Mesendoderm (in vitro differentiated cells): Measurements from ENCODE around the gene MYH10.

ENCODE experiments used
- DNase-seq: peaks from one replicate; pipeline ENCODE4 v3.0.0; 2013
- H2AK5ac ChIP-seq: 2 replicates; pipeline ENCODE4 v1.6.1; 2013; ENCODE audit warnings: low read length, inconsistent platforms
- H2BK120ac ChIP-seq: 2 replicates; pipeline ENCODE4 v1.6.1; 2013; ENCODE audit warnings: low read depth, mild to moderate bottlenecking, low read length, moderate library complexity, mixed read lengths
- H2BK15ac ChIP-seq: replicated peaks from 2 replicates; pipeline ENCODE4 v1.6.1; 2013; ENCODE audit warnings: low read depth, mild to moderate bottlenecking, moderate library complexity
- H2BK5ac ChIP-seq: 2 replicates; pipeline ENCODE4 v1.6.1; 2013; ENCODE audit warnings: low read length, inconsistent platforms
- H3K18ac ChIP-seq: 2 replicates; pipeline ENCODE4 v1.6.1; 2013; ENCODE audit warnings: mild to moderate bottlenecking, low read length, mixed read lengths
- H3K23ac ChIP-seq: one replicate; pipeline ENCODE4 v1.6.1; 2013; ENCODE audit warnings: low read length
- H3K27ac ChIP-seq: 2 replicates; pipeline ENCODE4 v1.5.1; 2013; ENCODE audit warnings: low read depth, mild to moderate bottlenecking, inconsistent platforms, low read length, moderate library complexity
- H3K27me3 ChIP-seq: 2 replicates; pipeline ENCODE4 v1.6.1; 2013; ENCODE audit warnings: low read length, control low read depth, mild to moderate bottlenecking, inconsistent platforms; ENCODE audit not compliant: insufficient read depth, poor library complexity
- H3K36me3 ChIP-seq: 2 replicates; pipeline ENCODE4 v1.6.1; 2013; ENCODE audit warnings: low read length, inconsistent platforms; ENCODE audit not compliant: control insufficient read depth, insufficient read depth
- H3K4ac ChIP-seq: one replicate; pipeline ENCODE4 v1.6.1; 2013; ENCODE audit warnings: low read depth, mild to moderate bottlenecking, low read length, moderate library complexity
- H3K4me1 ChIP-seq: 2 replicates; pipeline ENCODE4 v1.6.1; 2013; ENCODE audit warnings: low read depth, low read length, inconsistent platforms; ENCODE audit not compliant: control insufficient read depth
- H3K4me2 ChIP-seq: 2 replicates; pipeline ENCODE4 v1.6.1; 2013; ENCODE audit warnings: low read length
- H3K4me3 ChIP-seq: 2 replicates; pipeline ENCODE4 v1.5.1; 2013; ENCODE audit warnings: mild to moderate bottlenecking, low read length
- H3K56ac ChIP-seq: one replicate; pipeline ENCODE4 v1.6.1; 2013; ENCODE audit warnings: low read length
- H3K79me1 ChIP-seq: 2 replicates; pipeline ENCODE4 v1.6.1; 2013; ENCODE audit warnings: low read length, inconsistent platforms
- H3K79me2 ChIP-seq: 2 replicates; pipeline ENCODE4 v1.6.1; 2013; ENCODE audit warnings: mild to moderate bottlenecking, low read length; ENCODE audit not compliant: control insufficient read depth, insufficient read depth
- H3K9ac ChIP-seq: 2 replicates; pipeline ENCODE4 v1.6.1; 2013; ENCODE audit warnings: low read length, inconsistent platforms
- H4K5ac ChIP-seq: one replicate; pipeline ENCODE4 v1.6.1; 2013; ENCODE audit warnings: low read length
- H4K8ac ChIP-seq: one replicate; pipeline ENCODE4 v1.6.1; 2013; ENCODE audit warnings: low read depth, mild to moderate bottlenecking, control low read depth, low read length, moderate library complexity
- WGBS: extraction: QIAGEN DNeasy Blood & Tissue Kit; methylation state at CpG from one replicate; pipeline ENCODE4 v1.1.7; 2013; ENCODE audit warnings: low lambda C conversion rate, missing lambda C conversion rate; ENCODE audit not compliant: insufficient coverage; ENCODE audit errors: extremely low coverage; 5-methylcytosine and 5-hydroxymethylcytosine counted together

Gene MYH10

GRCh38 chr17:8459831-8460230 is 170.7 kb downstream of the MYH10 start:
- H3K4me1 ChIP-seq, result no peaks in the 10 kb centered on the region
- no CpG with 5 or more reads among the region's 3 CpGs for WGBS
- no peak overlapping the region for H2AK5ac ChIP-seq
- H3K18ac ChIP-seq, result no peak overlapping the region
- DNase-seq, result no peak
- peaks cover 3% of the 10 kb centered on the region for H3K79me2 ChIP-seq
- H3K79me1 ChIP-seq, result peaks cover 12% of the 10 kb centered on the region
- no peak overlapping the region for H3K4me2 ChIP-seq
- no peak overlapping the region for H3K56ac ChIP-seq
- H2BK120ac ChIP-seq, result no peak overlapping the region
- no peak overlapping the region for H3K27ac ChIP-seq
- no peak overlapping the region for H4K8ac ChIP-seq
- no peak overlapping the region for H2BK15ac ChIP-seq
- no peaks in the 10 kb centered on the region for H3K27me3 ChIP-seq
- no peak overlapping the region for H2BK5ac ChIP-seq
- no peak overlapping the region for H3K4me3 ChIP-seq
- H3K23ac ChIP-seq, result no peak overlapping the region
- H3K9ac ChIP-seq, result no peak overlapping the region
- no peak overlapping the region for H4K5ac ChIP-seq
- peaks cover 7% of the 10 kb centered on the region for H3K36me3 ChIP-seq
- no peak overlapping the region for H3K4ac ChIP-seq

DNA sequence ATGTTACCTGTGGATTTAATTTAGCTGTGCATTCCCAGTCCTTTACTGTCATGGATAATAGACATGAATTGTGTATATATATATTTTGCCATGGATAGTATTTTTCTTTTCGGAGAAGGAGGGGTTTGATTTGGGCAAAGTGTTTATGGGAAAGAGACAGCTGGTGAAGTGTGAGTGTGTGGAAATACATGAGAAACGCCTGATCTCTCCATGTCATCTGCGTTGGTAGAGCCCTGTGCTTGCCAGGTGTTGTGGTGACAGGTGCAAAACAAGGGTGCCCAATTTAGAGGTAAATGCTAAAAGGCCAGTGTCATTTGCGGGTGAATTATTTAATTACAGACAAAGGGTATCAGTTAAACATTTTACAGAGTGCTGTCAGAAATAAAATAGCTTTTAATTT is 171.4 kb downstream of the MYH10 start:
- no peak overlapping the region for H3K4me3 ChIP-seq
- H3K23ac ChIP-seq, result no peak overlapping the region
- no peak overlapping the region for H2BK15ac ChIP-seq
- DNase-seq, result no peak
- H3K56ac ChIP-seq, result no peak overlapping the region
- WGBS, result no CpG with 5 or more reads among the region's 4 CpGs
- no peak overlapping the region for H4K8ac ChIP-seq
- no peaks in the 10 kb centered on the region for H3K27me3 ChIP-seq
- no peak overlapping the region for H3K18ac ChIP-seq
- H3K36me3 ChIP-seq, result peaks cover 8% of the 10 kb centered on the region
- no peak overlapping the region for H3K4ac ChIP-seq
- H2AK5ac ChIP-seq, result no peak overlapping the region
- H3K4me1 ChIP-seq, result no peaks in the 10 kb centered on the region
- H2BK120ac ChIP-seq, result no peak overlapping the region
- H3K27ac ChIP-seq, result no peak overlapping the region
- H3K9ac ChIP-seq, result no peak overlapping the region
- H3K79me1 ChIP-seq, result peaks cover 8% of the 10 kb centered on the region
- no peak overlapping the region for H3K4me2 ChIP-seq
- no peak overlapping the region for H4K5ac ChIP-seq
- no peak overlapping the region for H2BK5ac ChIP-seq
- no peaks in the 10 kb centered on the region for H3K79me2 ChIP-seq

- no peak overlapping the region for H3K9ac ChIP-seq
- H3K27me3 ChIP-seq, result no peaks in the 10 kb centered on the region
- no peak overlapping the region for H2BK5ac ChIP-seq
- H2BK15ac ChIP-seq, result no peak overlapping the region
- H3K4me2 ChIP-seq, result no peak overlapping the region
- no peak overlapping the region for H3K4me3 ChIP-seq
- H2AK5ac ChIP-seq, result no peak overlapping the region
- no peak for DNase-seq
- H4K8ac ChIP-seq, result no peak overlapping the region
- no peak overlapping the region for H3K23ac ChIP-seq
- H3K18ac ChIP-seq, result no peak overlapping the region
- H3K79me1 ChIP-seq, result peaks cover 3% of the 10 kb centered on the region
- no CpG with 5 or more reads among the region's 6 CpGs for WGBS
- peaks cover 8% of the 10 kb centered on the region for H3K36me3 ChIP-seq
- no peak overlapping the region for H3K27ac ChIP-seq
- no peaks in the 10 kb centered on the region for H3K4me1 ChIP-seq
- H2BK120ac ChIP-seq, result no peak overlapping the region
- H4K5ac ChIP-seq, result no peak overlapping the region
- H3K4ac ChIP-seq, result no peak overlapping the region
- H3K79me2 ChIP-seq, result no peaks in the 10 kb centered on the region
- H3K56ac ChIP-seq, result no peak overlapping the region
These were observed 172.4 kb downstream of the MYH10 start for GRCh38 chr17:8458128-8458527.

- Histone ChIP-seq H3K79me2 (no peaks in the 10 kb centered on the region), H3K4me3 (no peak overlapping the region), H3K27me3 (no peaks in the 10 kb centered on the region), H2BK120ac (no peak overlapping the region), H3K18ac (no peak overlapping the region), H3K36me3 (peaks cover 3% of the 10 kb centered on the region), H3K56ac (no peak overlapping the region), H3K27ac (no peak overlapping the region), H3K79me1 (no peaks in the 10 kb centered on the region), H3K9ac (no peak overlapping the region), H3K4me1 (no peaks in the 10 kb centered on the region), H2BK5ac (no peak overlapping the region), H2AK5ac (no peak overlapping the region), H3K4me2 (no peak overlapping the region), H3K23ac (no peak overlapping the region), H4K8ac (no peak overlapping the region), H4K5ac (no peak overlapping the region), H3K4ac (no peak overlapping the region), H2BK15ac (no peak overlapping the region)
- no CpG with 5 or more reads among the region's 2 CpGs for WGBS
- DNase-seq, result no peak
These were observed 174.8 kb downstream of the MYH10 start for GRCh38 chr17:8455665-8456209.

GRCh38 chr17:8453326-8453725 is 177.2 kb downstream of the MYH10 start:
- WGBS, result no CpG with 5 or more reads among the region's 3 CpGs
- H2BK120ac ChIP-seq, result no peak overlapping the region
- H2AK5ac ChIP-seq, result no peak overlapping the region
- no peak overlapping the region for H2BK5ac ChIP-seq
- no peak overlapping the region for H4K5ac ChIP-seq
- no peak overlapping the region for H3K4me3 ChIP-seq
- no peak overlapping the region for H4K8ac ChIP-seq
- no peaks in the 10 kb centered on the region for H3K27me3 ChIP-seq
- no peak overlapping the region for H3K9ac ChIP-seq
- no peak overlapping the region for H3K18ac ChIP-seq
- peaks cover 1% of the 10 kb centered on the region for H3K79me1 ChIP-seq
- H3K23ac ChIP-seq, result no peak overlapping the region
- no peaks in the 10 kb centered on the region for H3K79me2 ChIP-seq
- no peak overlapping the region for H3K4ac ChIP-seq
- H3K27ac ChIP-seq, result no peak overlapping the region
- H2BK15ac ChIP-seq, result no peak overlapping the region
- H3K56ac ChIP-seq, result no peak overlapping the region
- no peaks in the 10 kb centered on the region for H3K4me1 ChIP-seq
- DNase-seq, result no peak
- peaks cover 5% of the 10 kb centered on the region for H3K36me3 ChIP-seq
- H3K4me2 ChIP-seq, result no peak overlapping the region

- no peak overlapping the region for H2BK15ac ChIP-seq
These were observed 178.5 kb downstream of the MYH10 start for GRCh38 chr17:8451933-8452614.

More at GRCh38 chr17:8451933-8452614, 178.5 kb downstream of the MYH10 start:
- no peaks in the 10 kb centered on the region for H3K27me3 ChIP-seq
- H3K4me3 ChIP-seq, result no peak overlapping the region
- H3K56ac ChIP-seq, result no peak overlapping the region
- peaks cover 1% of the 10 kb centered on the region for H3K79me1 ChIP-seq
- no peak overlapping the region for H2BK120ac ChIP-seq
- no CpG with 5 or more reads among the region's 8 CpGs for WGBS
- H3K9ac ChIP-seq, result no peak overlapping the region
- H3K36me3 ChIP-seq, result peaks cover 5% of the 10 kb centered on the region
- H2AK5ac ChIP-seq, result no peak overlapping the region
- no peak overlapping the region for H4K5ac ChIP-seq
- no peak overlapping the region for H4K8ac ChIP-seq
- H3K4me2 ChIP-seq, result no peak overlapping the region
- no peaks in the 10 kb centered on the region for H3K4me1 ChIP-seq
- H3K79me2 ChIP-seq, result no peaks in the 10 kb centered on the region
- DNase-seq, result no peak
- H2BK5ac ChIP-seq, result no peak overlapping the region
- H3K23ac ChIP-seq, result no peak overlapping the region
- no peak overlapping the region for H3K27ac ChIP-seq
- H3K18ac ChIP-seq, result no peak overlapping the region
- no peak overlapping the region for H3K4ac ChIP-seq
